T-helper 1 cell (primary cell): Measurements from ENCODE around the gene CSNK1G1.
"Not testable (repeated sequence)": the region's sequence is repeated elsewhere in the genome, so short reads cannot be mapped to it uniquely, and the experiment has no call there.

Experiments
- DNase-seq, 5 donors: peaks; one replicate each; pipeline ENCODE4 v3.0.0-alpha.2; 2012 to 2020

Gene CSNK1G1

GRCh38 chr15:64348455-64348854 lies 7.5 kb downstream of the CSNK1G1 start:
- DNase-seq: no peak

DNA sequence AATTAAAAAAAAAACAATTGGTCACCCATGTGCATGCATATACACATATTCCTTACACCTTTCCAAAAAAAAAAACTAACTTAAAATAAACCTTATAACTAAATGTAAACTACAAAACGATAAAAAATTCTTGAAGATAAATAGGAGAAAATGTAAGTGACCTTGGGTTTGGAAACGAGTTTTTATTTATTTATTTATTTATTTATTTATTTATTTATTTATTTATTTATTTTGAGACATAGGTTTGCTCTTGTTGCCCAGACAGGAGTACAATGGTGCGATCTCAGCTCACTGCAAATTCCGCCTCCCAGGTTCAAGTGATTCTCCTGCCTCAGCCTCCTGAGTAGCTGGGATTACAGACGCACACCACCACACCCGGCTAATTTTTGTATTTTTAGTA lies 9.7 kb downstream of the CSNK1G1 start:
- not testable (repeated sequence) for DNase-seq

GRCh38 chr15:64344651-64345294 lies 11.2 kb downstream of the CSNK1G1 start:
- DNase-seq: no peak

DNA sequence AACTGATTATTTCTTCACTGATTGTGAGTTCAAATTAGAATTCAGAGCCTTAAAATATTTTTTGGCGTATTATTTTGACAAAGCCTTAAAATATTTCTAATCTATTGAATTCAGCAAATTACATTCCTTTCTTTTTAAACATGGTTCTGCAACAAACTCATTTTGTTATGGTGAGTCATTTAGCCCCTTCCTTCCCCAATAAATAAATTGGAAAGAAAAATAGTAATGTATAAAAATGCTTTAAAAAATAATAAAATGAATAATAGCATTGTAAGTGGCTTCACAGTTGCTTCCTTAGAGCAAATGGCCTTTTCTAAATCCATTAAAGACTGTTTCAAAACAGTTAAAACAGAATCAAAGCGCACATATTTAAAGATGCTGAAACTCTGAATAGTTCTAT lies 12.1 kb downstream of the CSNK1G1 start:
- no peak for DNase-seq

DNA sequence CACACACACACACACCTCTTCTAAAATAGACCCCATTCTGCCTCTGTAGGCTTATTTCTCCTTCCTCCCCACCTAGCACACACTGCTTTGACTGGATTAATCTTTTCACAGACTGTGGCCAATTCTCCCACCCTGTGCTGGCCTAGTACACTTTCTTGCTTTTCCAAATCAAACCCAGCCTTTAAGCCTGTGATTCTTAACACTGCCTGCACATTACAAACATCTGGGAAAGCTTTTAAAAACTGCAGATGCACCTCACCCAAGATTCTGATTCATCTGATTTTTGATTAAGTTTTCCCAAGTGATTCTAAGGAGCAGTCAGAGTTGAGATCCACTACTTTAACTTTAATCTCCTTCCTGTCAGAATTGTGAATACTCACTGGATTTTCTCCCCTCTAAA lies 12.8 kb downstream of the CSNK1G1 start:
- no peak for DNase-seq

- DNase-seq: no peak
These were observed 14.0 kb downstream of the CSNK1G1 start for GRCh38 chr15:64341961-64342360.

GRCh38 chr15:64340355-64340754 lies 15.6 kb downstream of the CSNK1G1 start:
- no peak for DNase-seq

DNA sequence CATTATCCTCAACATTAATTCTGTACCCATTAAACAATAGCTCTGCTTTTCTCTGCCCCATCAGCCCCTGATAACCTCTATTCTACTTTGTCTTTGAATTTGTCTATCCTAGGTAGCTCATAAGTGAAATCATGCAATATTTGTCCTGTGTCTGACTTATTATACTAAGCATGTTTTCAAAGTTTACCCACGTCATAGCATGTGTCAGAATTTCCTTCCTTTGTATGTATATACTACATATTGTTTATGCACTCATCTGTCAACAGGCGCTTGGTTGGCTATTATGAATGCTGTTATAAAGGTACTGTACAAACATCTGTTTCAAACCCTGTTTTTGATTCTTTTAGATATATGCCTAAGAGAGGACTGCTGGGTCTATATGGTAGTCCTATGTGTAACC lies 18.2 kb downstream of the CSNK1G1 start:
- DNase-seq: no peak

DNA sequence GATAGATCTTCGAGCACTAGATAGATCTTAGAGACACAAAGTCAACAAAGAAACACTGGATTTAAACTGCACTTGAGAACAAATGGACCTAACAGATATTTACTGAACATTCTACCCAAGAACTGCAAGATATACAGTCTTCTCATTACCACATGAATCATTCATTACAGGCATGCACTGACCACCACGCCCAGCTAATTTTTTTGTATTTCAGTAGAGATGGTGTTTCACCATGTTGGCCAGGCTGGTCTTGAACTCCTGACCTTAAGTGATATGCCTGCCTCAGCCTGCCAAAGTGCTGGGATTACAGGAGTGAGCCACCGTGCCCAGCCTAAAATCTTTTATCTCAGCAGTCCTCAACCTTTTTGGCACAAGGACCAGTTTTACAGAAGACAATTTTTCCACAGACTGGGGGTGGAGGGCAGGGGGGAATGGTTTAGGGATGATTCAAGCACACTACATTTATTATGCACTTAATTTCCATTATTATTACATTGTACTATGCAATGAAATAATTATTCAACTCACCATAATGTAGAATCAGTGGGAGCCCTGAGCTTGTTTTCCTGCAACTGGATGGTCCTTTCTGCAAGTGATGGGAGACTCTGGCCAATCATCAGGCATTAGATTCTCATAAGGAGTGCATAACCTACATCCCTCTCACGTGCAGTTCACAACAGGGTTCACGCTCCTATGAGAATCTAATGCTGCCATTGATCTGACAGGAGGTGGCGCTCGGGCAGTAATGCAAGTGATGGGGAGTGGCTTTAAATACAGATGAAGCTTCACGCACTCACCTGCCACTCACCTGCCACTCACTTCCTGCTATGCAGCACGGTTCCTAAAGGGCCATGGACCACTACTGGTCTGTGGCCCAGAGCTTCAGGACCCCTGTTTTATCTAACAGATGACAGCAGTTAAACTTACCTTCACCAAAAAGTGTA lies 21.7 kb downstream of the CSNK1G1 start:
- peak in 4 of 5 donors; percentile 21 to 36 (median 32) for DNase-seq

GRCh38 chr15:64333516-64333915 lies 22.5 kb downstream of the CSNK1G1 start:
- DNase-seq: peak in 1 of 5 donors; percentile 33

DNA sequence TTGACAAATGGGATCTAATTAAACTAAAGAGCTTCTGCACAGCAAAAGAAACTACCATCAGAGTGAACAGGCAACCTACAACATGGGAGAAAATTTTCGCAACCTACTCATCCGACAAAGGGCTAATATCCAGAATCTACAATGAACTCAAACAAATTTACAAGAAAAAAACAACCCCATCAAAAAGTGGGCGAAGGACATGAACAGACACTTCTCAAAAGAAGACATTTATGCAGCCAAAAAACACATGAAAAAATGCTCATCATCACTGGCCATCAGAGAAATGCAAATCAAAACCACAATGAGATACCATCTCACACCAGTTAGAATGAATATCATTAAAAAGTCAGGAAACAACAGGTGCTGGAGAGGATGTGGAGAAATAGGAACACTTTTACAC lies 24.3 kb downstream of the CSNK1G1 start:
- not testable (repeated sequence) for DNase-seq

- not testable (repeated sequence) for DNase-seq
These were observed 29.0 kb downstream of the CSNK1G1 start for GRCh38 chr15:64326975-64327374.

DNA sequence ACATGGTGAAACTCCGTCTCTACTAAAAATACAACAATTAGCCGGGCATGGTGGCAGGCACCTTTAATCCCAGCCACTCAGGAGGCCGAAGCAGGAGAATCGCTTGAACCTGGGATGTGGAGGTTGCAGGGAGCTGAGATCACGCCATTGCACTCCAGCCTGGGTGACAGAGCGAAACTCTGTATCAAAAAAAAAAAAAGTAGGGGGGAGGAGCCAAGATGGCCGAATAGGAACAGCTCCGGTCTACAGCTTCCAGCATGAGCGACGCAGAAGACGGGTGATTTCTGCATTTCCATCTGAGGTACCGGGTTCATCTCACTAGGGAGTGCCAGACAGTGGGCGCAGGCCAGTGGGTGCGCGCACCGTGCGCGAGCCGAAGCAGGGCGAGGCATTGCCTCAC lies 29.5 kb downstream of the CSNK1G1 start:
- DNase-seq: not testable (repeated sequence)

DNA sequence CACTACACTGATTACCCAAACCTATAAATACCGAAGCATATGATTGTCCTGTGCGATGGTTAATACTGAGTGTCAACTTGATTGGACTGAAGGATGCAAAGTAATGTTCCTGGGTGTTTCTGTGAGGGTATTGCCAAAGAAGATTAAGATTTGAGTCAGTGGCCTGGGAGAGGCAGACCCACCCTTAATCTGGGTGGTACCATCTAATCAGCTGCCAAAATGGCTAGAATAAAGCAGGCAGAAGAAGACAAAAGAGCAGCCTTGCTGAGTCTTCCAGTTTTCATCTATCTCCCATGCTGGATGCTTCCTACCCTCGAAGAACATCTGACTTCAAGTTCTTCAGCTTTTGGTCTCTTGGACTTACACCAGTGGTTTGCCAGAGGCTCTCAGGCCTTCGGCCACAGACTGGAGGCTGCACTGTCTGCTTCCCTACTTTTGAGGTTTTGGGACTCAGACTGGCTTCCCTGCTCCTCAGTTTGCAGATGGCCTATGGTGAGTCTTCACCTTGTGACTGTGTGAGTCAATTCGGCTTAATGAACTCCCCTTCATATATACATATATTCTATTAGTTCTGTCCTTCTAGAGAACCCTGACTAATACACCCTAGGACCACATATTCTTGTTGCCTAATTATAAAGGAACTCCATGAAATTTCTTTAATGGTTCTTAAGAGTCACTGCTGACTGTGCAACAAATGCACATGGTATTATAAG lies 31.7 kb downstream of the CSNK1G1 start:
- no peak for DNase-seq

DNA sequence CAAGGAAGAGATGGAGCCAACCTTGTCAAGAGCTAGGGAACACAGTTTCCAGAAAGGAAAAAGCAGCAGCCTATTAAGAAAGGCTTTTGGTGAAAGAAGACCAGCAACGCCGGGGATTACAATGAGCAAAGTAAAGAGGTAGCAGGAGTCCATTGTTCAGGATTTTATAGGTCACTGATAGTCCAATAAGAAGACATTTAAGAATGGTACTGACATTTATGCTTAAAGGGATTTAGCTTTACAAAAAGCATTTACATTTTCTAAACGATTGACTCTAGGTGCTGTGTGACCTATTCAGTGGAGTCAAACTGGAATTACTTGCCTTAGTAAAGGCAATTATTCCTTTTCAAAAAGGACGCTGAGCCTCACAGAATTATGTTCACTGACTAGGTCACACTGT lies 40.8 kb downstream of the CSNK1G1 start:
- no peak for DNase-seq

GRCh38 chr15:64314456-64314855 lies 41.5 kb downstream of the CSNK1G1 start:
- DNase-seq: no peak

DNA sequence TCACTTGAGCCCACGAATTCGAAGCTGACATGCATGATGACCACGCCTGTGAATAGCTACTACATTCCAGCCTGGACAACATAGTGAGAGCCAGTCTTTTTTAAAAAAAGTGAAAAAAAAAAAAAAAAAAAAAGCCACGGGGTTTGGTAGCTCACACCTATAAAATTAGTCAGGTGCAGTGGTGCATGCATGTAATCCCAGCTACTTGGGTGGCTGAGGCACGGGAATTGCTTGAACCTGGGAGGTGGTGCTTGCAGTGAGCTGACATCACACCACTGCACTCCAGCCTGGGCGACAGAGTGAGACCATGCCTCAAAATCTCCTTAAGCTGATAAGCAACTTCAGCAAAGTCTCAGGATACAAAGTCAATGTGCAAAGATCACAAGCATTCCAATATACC lies 44.4 kb downstream of the CSNK1G1 start:
- DNase-seq: no peak

GRCh38 chr15:64310036-64310435 lies 45.9 kb downstream of the CSNK1G1 start:
- DNase-seq: no peak

GRCh38 chr15:64305261-64305660 lies 50.7 kb downstream of the CSNK1G1 start:
- DNase-seq: no peak

- no peak for DNase-seq
These were observed 66.4 kb downstream of the CSNK1G1 start for GRCh38 chr15:64289550-64289949.

GRCh38 chr15:64288999-64289398 lies 67.0 kb downstream of the CSNK1G1 start:
- DNase-seq: no peak

GRCh38 chr15:64288577-64288976 lies 67.4 kb downstream of the CSNK1G1 start:
- no peak for DNase-seq

DNA sequence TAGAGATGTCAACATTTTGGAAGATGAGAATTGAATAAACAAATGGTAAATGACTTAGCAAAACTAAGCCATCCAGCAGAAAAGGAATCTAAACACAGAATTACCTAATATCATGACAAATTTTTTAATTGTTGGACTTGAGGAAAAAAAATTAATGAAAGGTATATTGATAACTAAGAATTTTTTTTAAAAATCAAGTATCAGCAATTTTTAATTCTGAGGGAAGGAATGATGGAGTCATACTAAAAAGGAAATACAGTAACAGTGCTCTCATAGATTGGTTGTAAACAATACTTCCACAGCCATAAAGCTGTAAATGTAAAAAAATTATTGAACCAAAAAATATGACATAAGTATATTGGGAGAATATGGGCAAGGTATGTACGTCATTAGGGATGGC lies 68.0 kb downstream of the CSNK1G1 start:
- DNase-seq: no peak
